HG03442 (cell line): ENCODE data around the gene ZNF646.

Source experiments
- ATAC-seq: cut with Tn5 transposase; IDR thresholded peaks from one replicate; pipeline ENCODE4 v1.9.1; 2021; ENCODE audit warnings: mild to moderate bottlenecking, moderate library complexity; ENCODE audit not compliant: unreplicated experiment

Gene ZNF646

GRCh38 chr16:31128711-31129567 is 54.7 kb downstream of the ZNF646 start:
- ATAC-seq, result no peak

- no peak for ATAC-seq
Observed at GRCh38 chr16:31129568-31130335, 55.5 kb downstream of the ZNF646 start.

GRCh38 chr16:31130336-31130891 is 56.2 kb downstream of the ZNF646 start:
- ATAC-seq, result no peak

- no peak for ATAC-seq
Observed at GRCh38 chr16:31130899-31131298, 56.7 kb downstream of the ZNF646 start.

GRCh38 chr16:31131416-31131815 is 57.2 kb downstream of the ZNF646 start:
- no peak for ATAC-seq

GRCh38 chr16:31131841-31132271 is 57.6 kb downstream of the ZNF646 start:
- no peak for ATAC-seq

- no peak for ATAC-seq
Observed at GRCh38 chr16:31132303-31132979, 58.2 kb downstream of the ZNF646 start.

GRCh38 chr16:31133046-31133501 is 58.9 kb downstream of the ZNF646 start:
- no peak for ATAC-seq
